ENCODE results near the gene FGF1. TPM values are rescaled to one million over a fixed set of nuclear protein-coding genes. Genes with fewer than 3 reads are reported as not detected.

FGF1 gene
- total and polyA plus RNA-seq, 9 donors, result 0.10 to 3.6 (median 0.55) TPM

DNA sequence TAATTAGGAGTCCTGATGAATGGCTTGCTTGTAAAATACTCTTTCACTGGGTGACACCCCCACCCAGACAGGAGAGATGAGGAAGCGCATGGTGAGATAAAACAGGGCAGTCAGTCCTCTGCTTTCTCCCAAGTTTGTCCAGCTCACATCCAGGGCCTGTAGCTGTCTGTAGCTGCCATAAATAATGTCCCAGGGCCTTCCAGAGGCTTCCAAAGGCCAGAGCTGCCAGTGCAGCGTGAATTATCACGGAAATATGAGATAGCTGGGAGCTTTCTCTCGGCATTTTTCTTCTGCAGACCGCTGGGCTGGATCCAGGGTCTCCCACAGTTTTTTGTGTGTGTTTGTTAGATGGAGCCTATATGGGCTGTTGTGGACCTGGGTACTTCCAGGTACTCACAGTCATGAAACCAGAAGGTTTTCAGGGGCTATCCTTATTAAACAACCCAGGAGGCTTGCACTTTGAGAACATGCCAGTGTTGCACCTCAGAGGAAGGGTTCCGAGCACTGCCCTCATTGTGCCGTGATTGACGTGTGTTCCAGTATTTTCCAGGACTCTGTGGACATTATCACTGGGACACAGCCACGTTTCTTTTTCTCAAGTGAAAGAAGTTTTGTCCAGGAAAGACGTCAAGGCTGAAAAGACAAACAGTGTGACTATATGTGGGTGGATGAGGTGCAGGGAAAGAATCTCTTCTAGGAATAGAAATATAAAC, 117.5 kb downstream of the FGF1 start:
- intact Hi-C loops (cut with DNase I), result no loop called here
- no peak overlapping the region for H3K27ac ChIP-seq

DNA sequence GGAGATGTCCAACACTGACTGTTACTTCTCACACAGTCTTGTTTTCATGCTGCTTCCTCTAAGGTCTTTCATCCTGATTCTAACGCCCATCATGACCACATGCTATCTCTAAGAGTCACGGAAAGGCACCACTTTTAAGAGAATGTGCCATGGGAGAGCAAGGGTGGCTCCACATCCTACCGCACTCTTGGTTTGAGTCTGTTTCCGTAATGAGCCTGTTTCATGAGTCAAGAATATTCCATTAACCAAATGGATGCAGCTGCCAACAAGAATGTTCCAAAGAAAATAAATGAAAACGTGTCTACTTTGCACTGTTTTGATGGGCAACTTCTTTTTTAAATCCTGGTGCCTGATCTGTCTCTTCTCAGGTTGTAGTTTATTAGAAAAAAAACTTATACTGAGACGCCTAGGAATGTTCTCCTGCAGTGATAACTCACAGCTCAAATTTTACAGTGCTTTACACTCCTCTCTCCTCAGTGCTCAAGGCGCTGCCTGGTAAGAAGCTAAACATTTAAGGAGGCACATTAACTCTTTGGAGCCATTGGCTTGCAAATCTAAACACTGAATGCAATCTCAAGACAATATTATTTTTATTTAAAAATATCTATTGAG, 124.3 kb downstream of the FGF1 start:
- H3K4me3 ChIP-seq, result no peak overlapping the region
- intact Hi-C loops (cut with DNase I), result no loop called here
- WGBS, 3 donors, result 54 to 60% (median 55%) methylated on average over 7 of the region's 7 CpGs

More for the DNA sequence above, 117.5 kb downstream of the FGF1 start:
- no peaks in the 10 kb centered on the region for H3K27me3 ChIP-seq
- peaks cover 3% of the 10 kb centered on the region for H3K4me1 ChIP-seq (ENCODE audit: insufficient read depth)
- TF ChIP-seq EP300 (IDR thresholded peaks at IDR 0.05), result no peak
- peak; percentile 18 to 51 (median 27) for DNase-seq
- 15 to 25% (median 21%) methylated on average over 10 of the region's 10 CpGs for WGBS, 3 donors
- no peak overlapping the region for H3K4me3 ChIP-seq
- no peaks in the 10 kb centered on the region for H3K36me3 ChIP-seq
- H3K9me3 ChIP-seq, result no peaks in the 10 kb centered on the region

DNA sequence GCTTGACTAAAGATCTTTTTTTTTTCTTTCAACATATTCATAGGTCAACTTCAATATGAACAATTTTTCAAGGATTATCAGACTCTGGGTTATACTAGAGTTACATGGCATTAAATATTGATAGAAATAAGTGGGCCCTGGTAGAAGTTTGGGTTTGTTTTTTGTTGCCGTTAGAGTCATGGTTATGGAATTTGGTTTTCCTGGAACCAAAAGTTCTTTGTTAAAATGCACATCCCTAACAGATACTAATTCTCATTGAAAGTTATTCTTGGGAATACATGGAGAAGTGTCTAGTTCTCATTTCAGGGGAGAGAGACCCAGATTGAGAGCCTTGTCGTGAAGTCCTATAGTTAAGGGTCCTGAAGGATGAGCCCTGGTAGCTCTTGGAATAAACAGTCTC, 124.9 kb downstream of the FGF1 start:
- no peak for DNase-seq
- no peaks in the 10 kb centered on the region for H3K4me1 ChIP-seq (ENCODE audit: insufficient read depth)
- H3K27me3 ChIP-seq, result no peaks in the 10 kb centered on the region
- 47 to 58% (median 55%) methylated on average over 2 of the region's 2 CpGs for whole genome bisulfite sequencing, 3 donors
- H3K27ac ChIP-seq, result no peak overlapping the region
- TF ChIP-seq, protein P1, sequence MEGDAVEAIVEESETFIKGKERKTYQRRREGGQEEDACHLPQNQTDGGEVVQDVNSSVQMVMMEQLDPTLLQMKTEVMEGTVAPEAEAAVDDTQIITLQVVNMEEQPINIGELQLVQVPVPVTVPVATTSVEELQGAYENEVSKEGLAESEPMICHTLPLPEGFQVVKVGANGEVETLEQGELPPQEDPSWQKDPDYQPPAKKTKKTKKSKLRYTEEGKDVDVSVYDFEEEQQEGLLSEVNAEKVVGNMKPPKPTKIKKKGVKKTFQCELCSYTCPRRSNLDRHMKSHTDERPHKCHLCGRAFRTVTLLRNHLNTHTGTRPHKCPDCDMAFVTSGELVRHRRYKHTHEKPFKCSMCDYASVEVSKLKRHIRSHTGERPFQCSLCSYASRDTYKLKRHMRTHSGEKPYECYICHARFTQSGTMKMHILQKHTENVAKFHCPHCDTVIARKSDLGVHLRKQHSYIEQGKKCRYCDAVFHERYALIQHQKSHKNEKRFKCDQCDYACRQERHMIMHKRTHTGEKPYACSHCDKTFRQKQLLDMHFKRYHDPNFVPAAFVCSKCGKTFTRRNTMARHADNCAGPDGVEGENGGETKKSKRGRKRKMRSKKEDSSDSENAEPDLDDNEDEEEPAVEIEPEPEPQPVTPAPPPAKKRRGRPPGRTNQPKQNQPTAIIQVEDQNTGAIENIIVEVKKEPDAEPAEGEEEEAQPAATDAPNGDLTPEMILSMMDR (IDR thresholded peaks at IDR 0.05), result no peak
- TF ChIP-seq EP300 (IDR thresholded peaks at IDR 0.05) (no peak), POLR2A (IDR thresholded peaks at IDR 0.05) (no peak)
- no peaks in the 10 kb centered on the region for H3K36me3 ChIP-seq
- H3K9me3 ChIP-seq, result no peaks in the 10 kb centered on the region
- intact Hi-C loops (cut with DNase I), result no loop called here
- H3K4me3 ChIP-seq, result no peak overlapping the region

More for the DNA sequence above, 124.3 kb downstream of the FGF1 start:
- no peaks in the 10 kb centered on the region for H3K27me3 ChIP-seq
- DNase-seq, result no peak
- no peak for TF ChIP-seq POLR2A (IDR thresholded peaks at IDR 0.05)
- TF ChIP-seq EP300 (IDR thresholded peaks at IDR 0.05), result no peak
- TF ChIP-seq, protein P1 (IDR thresholded peaks at IDR 0.05), result no peak
- H3K27ac ChIP-seq, result no peak overlapping the region
- no peaks in the 10 kb centered on the region for H3K36me3 ChIP-seq
- no peaks in the 10 kb centered on the region for H3K4me1 ChIP-seq (ENCODE audit: insufficient read depth)
- no peaks in the 10 kb centered on the region for H3K9me3 ChIP-seq

DNA sequence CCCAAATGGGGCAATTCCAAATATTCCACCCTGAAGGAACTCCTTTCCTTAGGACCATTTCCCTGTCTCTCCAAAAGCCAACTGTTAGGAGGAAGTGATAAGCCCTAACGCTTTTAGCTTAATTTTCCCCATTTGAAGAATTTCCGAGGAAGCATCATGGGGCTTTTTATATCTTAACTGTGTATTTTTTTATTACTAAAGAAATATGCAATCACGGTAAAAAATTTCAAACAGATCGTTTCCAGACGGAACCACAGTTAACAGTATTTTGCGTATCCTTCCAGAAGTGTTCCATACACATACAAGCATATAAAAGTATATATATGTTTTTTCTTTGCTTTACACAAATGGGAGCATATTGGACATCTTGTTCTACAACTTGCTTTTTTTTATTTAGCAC, 133.8 kb downstream of the FGF1 start:
- intact Hi-C loops (cut with DNase I), result no loop called here
- TF ChIP-seq, protein P1 (IDR thresholded peaks at IDR 0.05), result no peak
- TF ChIP-seq EP300 (IDR thresholded peaks at IDR 0.05), result no peak
- DNase-seq, result no peak
- Histone ChIP-seq H3K9me3 (no peaks in the 10 kb centered on the region), H3K36me3 (no peaks in the 10 kb centered on the region), H3K4me1 (ENCODE audit: insufficient read depth) (no peaks in the 10 kb centered on the region), H3K27ac (no peak overlapping the region), H3K27me3 (no peaks in the 10 kb centered on the region), H3K4me3 (no peak overlapping the region)
- WGBS, 3 donors, result 12 to 21% (median 12%) methylated on average over 6 of the region's 6 CpGs

Data from ovary (tissue), 9 donors.